ENCODE measurements around the gene SEPTIN5. TPM values are rescaled to one million over a fixed set of nuclear protein-coding genes. Genes with fewer than 3 reads are reported as not detected.
"Not testable (repeated sequence)": the region's sequence is repeated elsewhere in the genome, so short reads cannot be mapped to it uniquely, and the experiment has no call there.

The SEPTIN5 gene
- total RNA-seq, 1 donor = 20.9 TPM

DNA sequence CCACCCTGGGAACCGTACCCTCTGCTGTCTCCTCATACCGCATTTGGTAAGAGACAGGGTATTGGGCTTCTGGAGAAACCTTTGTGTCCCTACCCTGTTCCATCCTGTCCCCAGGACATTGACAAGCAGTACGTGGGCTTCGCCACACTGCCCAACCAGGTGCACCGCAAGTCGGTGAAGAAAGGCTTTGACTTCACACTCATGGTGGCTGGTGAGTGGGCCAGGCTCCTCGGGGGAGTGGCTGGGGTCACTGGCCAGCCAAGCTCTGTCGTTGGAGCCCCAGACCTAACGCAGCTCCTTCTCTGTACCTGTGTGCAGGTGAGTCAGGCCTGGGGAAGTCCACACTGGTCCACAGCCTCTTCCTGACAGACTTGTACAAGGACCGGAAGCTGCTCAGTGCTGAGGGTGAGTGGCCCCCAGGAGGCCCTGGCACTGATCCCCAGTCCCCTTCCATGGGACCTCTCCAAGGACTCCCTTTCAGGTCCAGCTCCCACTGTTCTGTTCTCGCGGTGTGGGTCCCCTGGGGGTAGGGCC is 5.3 kb downstream of the SEPTIN5 start:
- H3K27me3 ChIP-seq (ENCODE audit: insufficient read depth, low read length) = peaks cover 38% of the 10 kb centered on the region
- peaks cover 35% of the 10 kb centered on the region for H3K4me1 ChIP-seq (ENCODE audit: insufficient read depth, low read length)
- H3K9me3 ChIP-seq (ENCODE audit: low read depth, low read length) = no peaks in the 10 kb centered on the region
- no peak overlapping the region for H3K4me3 ChIP-seq (ENCODE audit: low read length)

DNA sequence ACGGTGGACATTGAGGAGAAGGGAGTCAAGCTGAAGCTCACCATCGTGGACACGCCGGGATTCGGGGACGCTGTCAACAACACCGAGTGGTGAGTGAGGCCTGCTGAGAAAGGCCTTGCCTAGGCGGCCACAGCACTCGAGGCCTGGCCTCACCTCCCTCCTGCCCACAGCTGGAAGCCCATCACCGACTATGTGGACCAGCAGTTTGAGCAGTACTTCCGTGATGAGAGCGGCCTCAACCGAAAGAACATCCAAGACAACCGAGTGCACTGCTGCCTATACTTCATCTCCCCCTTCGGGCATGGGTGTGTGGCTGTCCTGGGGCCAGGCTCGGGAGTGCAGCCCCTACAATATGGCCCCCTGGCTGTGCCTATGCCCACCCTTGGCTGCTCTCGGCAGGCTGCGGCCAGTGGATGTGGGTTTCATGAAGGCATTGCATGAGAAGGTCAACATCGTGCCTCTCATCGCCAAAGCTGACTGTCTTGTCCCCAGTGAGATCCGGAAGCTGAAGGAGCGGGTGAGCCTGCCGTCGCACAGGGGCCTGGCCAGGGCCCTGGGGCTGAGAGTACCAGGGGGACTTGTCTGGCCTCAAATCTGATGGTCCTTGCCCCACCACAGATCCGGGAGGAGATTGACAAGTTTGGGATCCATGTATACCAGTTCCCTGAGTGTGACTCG is 6.0 kb downstream of the SEPTIN5 start:
- H3K27me3 ChIP-seq (ENCODE audit: insufficient read depth, low read length) = peaks cover 37% of the 10 kb centered on the region
- H3K4me1 ChIP-seq (ENCODE audit: insufficient read depth, low read length) = peaks cover 29% of the 10 kb centered on the region
- no peak overlapping the region for H3K4me3 ChIP-seq (ENCODE audit: low read length)
- H3K9me3 ChIP-seq (ENCODE audit: low read depth, low read length) = no peaks in the 10 kb centered on the region

DNA sequence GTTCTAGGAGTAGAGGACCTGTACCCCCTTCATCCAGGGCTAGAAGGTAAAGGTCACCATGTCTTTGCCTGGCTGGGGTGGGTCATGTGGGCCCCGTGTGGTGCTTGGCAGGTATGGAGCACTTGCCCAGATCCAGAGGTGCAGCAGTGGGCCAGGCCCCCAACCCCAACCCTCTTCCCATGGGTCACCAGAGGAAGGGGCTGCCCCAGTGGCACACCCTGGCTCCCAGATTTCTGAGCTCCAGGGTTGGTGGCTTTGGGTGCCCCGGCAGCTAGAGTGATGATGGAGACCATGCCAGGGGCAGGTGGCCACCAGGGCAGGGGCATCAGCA is 6.7 kb downstream of the SEPTIN5 start:
- Histone ChIP-seq H3K4me1 (ENCODE audit: insufficient read depth, low read length) (peaks cover 29% of the 10 kb centered on the region), H3K27me3 (ENCODE audit: insufficient read depth, low read length) (peaks cover 33% of the 10 kb centered on the region), H3K4me3 (ENCODE audit: low read length) (no peak overlapping the region), H3K9me3 (ENCODE audit: low read depth, low read length) (no peaks in the 10 kb centered on the region)

DNA sequence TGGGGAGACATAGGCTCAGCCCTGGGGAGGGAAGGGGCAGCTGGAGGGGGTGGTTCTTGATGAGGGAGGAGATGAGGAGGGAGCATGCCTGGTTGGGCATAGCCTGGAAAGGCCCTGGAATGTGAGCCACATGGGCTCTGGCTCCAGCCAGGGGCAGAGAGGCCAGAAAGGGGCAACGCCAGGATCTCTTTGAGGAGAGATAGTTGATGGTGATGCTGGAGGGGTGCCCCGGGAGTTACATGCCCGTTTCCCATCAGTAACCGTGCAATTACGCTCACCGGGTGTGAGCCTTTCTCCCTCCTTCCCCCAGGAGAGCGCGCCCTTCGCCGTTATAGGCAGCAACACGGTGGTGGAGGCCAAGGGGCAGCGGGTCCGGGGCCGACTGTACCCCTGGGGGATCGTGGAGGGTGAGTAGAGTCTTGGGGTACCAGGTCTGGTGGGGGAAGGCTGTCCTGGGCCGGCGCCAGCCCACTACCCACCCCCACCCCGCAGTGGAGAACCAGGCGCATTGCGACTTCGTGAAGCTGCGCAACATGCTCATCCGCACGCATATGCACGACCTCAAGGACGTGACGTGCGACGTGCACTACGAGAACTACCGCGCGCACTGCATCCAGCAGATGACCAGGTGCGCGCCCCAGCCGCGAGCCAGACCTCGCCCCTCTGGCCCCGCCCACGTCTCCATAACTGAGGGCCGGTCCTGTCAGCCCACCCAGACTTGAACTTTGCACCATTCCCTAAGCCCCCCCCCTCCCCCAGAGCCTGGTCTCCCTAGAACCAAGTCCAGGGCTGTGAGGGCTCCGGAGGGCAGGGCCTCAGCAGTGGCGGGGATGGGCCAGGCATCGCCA is 7.3 kb downstream of the SEPTIN5 start:
- peaks cover 29% of the 10 kb centered on the region for H3K4me1 ChIP-seq (ENCODE audit: insufficient read depth, low read length)
- peaks cover 33% of the 10 kb centered on the region for H3K27me3 ChIP-seq (ENCODE audit: insufficient read depth, low read length)
- no peak overlapping the region for H3K4me3 ChIP-seq (ENCODE audit: low read length)
- no peaks in the 10 kb centered on the region for H3K9me3 ChIP-seq (ENCODE audit: low read depth, low read length)

DNA sequence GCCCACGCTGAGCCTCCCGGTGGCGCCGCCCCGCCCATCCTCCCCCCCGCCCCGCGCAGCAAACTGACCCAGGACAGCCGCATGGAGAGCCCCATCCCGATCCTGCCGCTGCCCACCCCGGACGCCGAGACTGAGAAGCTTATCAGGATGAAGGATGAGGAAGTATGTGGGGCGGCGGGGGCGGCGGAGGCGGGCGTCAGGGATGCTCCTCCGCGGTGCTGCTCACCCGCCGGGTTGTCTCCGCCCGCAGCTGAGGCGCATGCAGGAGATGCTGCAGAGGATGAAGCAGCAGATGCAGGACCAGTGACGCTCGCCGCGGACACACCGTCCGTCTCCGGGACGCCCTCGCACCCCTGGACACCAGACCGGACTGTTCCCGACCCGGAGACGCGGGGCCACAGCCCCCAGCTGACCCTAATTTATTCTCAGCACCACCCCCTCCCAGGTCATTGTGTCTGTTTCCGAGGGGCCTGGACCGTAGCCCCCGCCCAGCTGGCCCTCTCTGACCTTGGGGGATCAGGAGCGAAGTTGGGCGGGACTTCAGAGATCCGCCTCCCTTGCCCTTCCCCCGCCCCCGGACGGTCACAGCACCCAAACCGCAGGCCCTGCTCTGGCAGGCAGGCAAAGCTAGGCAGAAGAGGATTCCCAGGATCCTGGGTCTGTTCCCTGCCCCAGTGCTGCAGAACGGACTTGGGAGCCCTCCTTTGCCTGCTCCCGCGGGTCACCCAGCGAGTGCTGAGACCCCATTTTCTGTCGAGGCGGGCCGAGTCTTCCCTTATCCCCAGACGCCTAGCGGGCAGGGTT is 8.1 kb downstream of the SEPTIN5 start:
- Histone ChIP-seq H3K27me3 (ENCODE audit: insufficient read depth, low read length) (peaks cover 33% of the 10 kb centered on the region), H3K4me1 (ENCODE audit: insufficient read depth, low read length) (peaks cover 28% of the 10 kb centered on the region), H3K9me3 (ENCODE audit: low read depth, low read length) (no peaks in the 10 kb centered on the region), H3K4me3 (ENCODE audit: low read length) (no peak overlapping the region)

DNA sequence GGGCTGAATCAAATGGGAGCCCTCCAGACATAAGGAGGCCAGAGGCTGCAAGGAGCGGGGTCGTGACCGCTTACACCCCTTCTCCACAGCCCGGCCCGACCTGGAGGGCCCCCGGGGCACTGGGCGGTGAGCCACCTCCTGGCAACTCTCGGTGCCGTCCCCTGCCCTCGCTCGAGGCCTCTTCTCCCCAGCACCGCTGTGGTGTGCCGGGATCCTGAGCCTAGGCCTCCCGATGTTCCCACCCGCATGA is 8.6 kb downstream of the SEPTIN5 start:
- Histone ChIP-seq H3K27me3 (ENCODE audit: insufficient read depth, low read length) (peaks cover 33% of the 10 kb centered on the region), H3K9me3 (ENCODE audit: low read depth, low read length) (no peaks in the 10 kb centered on the region), H3K4me3 (ENCODE audit: low read length) (no peak overlapping the region), H3K4me1 (ENCODE audit: insufficient read depth, low read length) (peaks cover 23% of the 10 kb centered on the region)

DNA sequence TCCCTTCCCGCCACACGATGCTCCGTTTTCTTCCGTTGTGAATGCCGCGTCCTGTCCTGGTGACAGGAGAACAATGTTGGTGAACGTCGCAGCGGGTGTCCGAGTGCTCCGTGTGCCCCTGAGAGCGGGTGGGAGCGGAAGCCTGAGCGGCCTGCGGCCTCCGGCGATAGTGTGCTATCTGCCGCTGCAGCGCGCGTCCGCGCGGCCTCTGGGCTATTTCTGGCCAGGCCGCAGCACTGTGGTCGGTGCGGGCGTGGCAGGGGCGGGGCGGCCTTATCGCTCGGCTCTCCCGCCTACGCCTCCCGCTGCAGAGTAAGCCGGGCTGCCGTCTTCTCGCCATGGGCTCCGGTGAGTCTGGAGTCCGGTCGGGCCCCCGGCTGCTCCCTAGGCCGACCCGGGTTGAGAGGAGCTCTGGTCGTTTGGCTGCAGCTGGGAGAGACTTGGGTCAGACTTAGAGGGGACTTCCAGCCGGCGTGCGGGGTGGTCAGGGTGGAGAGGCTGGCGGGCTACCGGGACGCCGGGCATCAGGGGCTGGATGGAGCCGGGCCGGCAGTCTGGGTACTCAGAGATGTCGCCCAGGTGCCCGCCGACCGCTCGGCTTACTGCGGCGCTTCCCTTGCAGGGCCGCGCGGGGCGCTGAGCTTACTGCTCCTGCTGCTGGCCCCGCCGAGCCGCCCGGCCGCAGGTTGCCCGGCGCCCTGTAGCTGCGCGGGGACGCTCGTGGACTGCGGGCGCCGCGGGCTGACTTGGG is 9.1 kb downstream of the SEPTIN5 start, which contains the start of gene GP1BB:
Gene GP1BB (plus strand): TSS at position 308 of the 751 bp plus-strand sequence. CDS start 31 bp downstream, at position 339.
- Histone ChIP-seq H3K4me1 (ENCODE audit: insufficient read depth, low read length) (peaks cover 20% of the 10 kb centered on the region), H3K9me3 (ENCODE audit: low read depth, low read length) (no peaks in the 10 kb centered on the region), H3K4me3 (ENCODE audit: low read length) (no peak within 1 kb of the TSS), H3K27me3 (ENCODE audit: insufficient read depth, low read length) (peaks cover 32% of the 10 kb centered on the region)

DNA sequence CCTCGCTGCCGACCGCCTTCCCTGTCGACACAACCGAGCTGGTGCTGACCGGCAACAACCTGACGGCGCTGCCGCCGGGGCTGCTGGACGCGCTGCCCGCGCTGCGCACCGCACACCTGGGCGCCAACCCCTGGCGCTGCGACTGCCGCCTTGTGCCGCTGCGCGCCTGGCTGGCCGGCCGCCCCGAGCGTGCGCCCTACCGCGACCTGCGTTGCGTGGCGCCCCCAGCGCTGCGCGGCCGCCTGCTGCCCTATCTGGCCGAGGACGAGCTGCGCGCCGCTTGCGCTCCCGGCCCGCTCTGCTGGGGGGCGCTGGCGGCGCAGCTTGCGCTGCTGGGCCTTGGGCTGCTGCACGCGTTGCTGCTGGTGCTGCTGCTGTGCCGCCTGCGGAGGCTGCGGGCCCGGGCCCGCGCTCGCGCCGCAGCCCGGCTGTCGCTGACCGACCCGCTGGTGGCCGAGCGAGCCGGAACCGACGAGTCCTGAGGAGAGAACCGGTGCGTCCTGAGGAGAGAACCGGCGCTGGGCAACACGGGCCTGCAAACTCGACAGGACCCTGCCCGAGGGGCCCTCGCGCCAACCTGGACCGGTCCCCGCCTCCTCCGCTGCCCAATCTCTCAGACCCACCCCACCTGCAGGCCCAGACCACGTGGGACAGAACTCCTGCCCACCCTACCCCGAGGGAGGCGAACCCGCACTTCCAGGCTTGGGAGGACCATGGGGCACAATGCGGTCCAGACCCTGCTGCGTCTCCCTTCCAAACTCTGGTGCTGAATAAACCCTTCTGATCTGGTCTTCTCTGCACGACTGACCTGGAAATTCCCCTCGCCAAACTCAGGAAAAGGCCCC is 9.9 kb downstream of the SEPTIN5 start:
- Histone ChIP-seq H3K4me3 (ENCODE audit: low read length) (no peak overlapping the region), H3K4me1 (ENCODE audit: insufficient read depth, low read length) (peaks cover 13% of the 10 kb centered on the region), H3K27me3 (ENCODE audit: insufficient read depth, low read length) (peaks cover 24% of the 10 kb centered on the region), H3K9me3 (ENCODE audit: low read depth, low read length) (no peaks in the 10 kb centered on the region)

DNA sequence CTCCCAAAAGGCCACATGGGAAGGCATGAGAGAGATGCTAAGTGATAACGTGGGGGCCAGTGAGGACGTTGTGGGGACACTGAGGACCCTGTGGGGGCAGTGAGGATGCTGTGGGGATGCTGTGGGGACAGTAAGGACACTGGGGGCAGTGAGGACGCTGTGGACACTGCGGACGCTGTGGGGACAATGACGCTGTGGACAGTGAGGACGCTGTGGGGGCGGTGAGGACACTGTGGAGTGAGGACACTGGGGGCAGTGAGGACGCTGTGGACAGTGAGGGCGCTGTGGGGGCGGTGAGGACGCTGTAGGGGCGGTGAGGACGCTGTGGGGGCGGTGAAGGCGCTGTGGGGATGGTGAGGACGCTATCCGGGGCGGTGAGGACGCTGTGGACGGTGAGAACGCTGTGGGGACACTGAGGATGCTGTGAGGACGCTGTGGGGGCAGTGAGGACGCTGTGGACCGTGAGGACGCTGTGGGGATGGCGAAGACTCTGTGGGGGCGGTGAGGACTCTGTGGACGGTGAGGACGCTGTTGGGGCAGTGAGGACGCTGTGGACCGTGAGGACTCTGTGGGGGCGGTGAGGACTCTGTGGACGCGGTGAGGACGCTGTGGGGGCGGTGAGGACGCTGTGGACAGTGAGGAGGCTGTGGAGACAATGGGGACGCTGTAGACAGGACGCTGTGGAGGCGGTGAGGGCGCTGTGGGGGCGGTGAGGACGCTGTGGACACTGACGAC is 10.8 kb downstream of the SEPTIN5 start:
- H3K4me3 ChIP-seq (ENCODE audit: low read length) = no peak overlapping the region
- no peaks in the 10 kb centered on the region for H3K9me3 ChIP-seq (ENCODE audit: low read depth, low read length)
- H3K4me1 ChIP-seq (ENCODE audit: insufficient read depth, low read length) = peaks cover 13% of the 10 kb centered on the region
- H3K27me3 ChIP-seq (ENCODE audit: insufficient read depth, low read length) = peaks cover 20% of the 10 kb centered on the region

DNA sequence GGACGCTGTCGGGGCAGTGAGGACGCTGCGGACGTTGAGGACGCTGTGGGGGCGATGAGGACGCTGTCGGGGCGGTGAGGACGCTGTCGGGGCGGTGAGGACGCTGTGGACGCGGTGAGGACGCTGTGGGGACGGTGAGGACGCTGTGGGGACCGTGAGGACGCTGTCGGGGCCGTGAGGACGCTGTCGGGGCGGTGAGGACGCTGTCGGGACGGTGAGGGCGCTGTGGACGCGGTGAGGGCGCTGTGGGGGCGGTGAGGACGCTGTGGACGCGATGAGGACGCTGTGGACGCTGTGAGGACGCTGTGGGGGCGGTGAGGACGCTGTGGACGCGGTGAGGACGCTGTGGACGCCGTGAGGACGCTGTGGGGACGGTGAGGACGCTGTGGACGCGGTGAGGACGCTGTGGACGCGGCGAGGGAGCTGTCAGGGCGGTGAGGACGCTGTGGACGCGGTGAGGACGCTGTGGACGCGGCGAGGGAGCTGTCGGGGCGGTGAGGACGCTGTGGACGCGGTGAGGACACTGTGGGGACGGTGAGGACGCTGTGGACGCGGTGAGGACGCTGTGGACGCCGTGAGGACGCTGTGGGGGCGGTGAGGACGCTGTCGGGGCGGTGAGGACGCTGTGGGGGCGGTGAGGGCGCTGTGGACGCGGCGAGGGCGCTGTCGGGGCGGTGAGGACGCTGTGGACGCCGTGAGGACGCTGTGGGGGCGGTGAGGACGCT is 11.9 kb downstream of the SEPTIN5 start:
- Histone ChIP-seq H3K27me3 (ENCODE audit: insufficient read depth, low read length) (peaks cover 20% of the 10 kb centered on the region), H3K4me1 (ENCODE audit: insufficient read depth, low read length) (peaks cover 19% of the 10 kb centered on the region)
- not testable (repeated sequence) for H3K4me3 ChIP-seq (ENCODE audit: low read length); H3K9me3 ChIP-seq (ENCODE audit: low read depth, low read length)

DNA sequence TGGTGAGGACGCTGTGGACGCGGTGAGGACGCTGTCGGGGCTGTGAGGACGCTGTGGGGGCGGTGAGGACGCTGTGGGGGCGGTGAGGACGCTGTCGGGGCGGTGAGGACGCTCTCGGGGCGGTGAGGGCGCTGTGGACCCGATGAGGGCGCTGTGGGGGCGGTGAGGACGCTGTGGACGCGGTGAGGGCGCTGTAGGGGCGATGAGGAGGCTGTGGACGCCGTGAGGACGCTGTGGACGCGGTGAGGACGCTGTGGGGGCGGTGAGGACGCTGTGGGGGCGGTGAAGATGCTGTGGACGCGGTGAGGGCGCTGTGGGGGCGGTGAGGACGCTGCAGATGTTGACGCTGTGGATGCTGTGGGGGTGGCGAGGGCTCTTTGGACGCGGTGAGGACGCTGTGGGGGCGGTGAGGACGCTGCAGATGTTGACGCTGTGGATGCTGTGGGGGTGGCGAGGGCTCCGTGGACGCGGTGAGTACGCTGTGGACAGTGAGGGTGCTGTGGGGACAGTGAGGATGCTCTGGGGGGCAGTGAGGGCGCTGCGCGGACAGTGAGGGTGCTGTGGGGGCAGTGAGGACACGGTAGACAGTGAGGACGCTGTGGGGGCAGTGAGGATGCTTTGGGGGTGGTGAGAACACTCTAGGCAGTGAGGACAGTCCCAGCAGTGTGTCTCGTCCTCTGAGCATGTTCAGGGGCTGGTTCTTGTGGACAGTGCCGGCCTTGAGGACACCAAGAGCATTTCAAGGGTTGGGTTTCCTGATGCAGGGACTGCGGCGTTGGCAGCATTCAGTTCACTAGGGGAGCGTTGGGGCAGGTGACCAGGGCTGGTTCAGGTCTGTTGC is 13.2 kb downstream of the SEPTIN5 start:
- no peaks in the 10 kb centered on the region for H3K9me3 ChIP-seq (ENCODE audit: low read depth, low read length)
- H3K4me3 ChIP-seq (ENCODE audit: low read length) = no peak overlapping the region
- peaks cover 19% of the 10 kb centered on the region for H3K27me3 ChIP-seq (ENCODE audit: insufficient read depth, low read length)
- H3K4me1 ChIP-seq (ENCODE audit: insufficient read depth, low read length) = peaks cover 18% of the 10 kb centered on the region

DNA sequence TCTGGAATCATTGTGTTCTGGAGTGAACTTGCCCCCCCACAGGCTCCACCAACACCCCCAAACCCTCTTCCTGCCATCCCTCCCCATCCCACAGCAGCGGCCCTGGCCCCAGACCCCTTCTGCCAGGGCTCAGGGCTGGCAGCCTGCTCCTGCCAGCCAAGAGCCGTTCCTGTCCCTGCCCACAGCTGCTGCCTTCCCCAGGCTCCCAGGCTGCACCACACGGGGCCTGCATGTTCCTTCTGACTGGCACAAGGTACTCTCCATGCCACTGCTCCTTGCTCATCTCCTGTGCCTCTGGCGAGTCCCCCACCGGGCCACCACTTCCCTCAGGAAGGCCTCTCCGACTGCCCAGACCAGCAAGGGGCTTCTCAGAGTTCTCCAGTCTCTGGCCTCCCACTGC is 14.0 kb downstream of the SEPTIN5 start:
- Histone ChIP-seq H3K4me1 (ENCODE audit: insufficient read depth, low read length) (peaks cover 11% of the 10 kb centered on the region), H3K4me3 (ENCODE audit: low read length) (no peak overlapping the region), H3K9me3 (ENCODE audit: low read depth, low read length) (no peaks in the 10 kb centered on the region), H3K27me3 (ENCODE audit: insufficient read depth, low read length) (peaks cover 12% of the 10 kb centered on the region)
